SU-DHL-6 (cell line): ENCODE results near the gene NELL1.

Experiments used
- CTCF ChIP-seq: fragments of 200-600 bp; sonication (generic); IDR thresholded peaks from one replicate; pipeline ENCODE4 v1.5.1; 2017; ENCODE audit warnings: antibody characterized with exemption, mild to moderate bottlenecking, low read length, moderate library complexity; ENCODE audit not compliant: insufficient read depth, poor library complexity, severe bottlenecking
- EZH2phosphoT487 ChIP-seq: fragments of 200-600 bp; sonication (generic), shearing (Covaris generic); conservative IDR thresholded peaks from 2 replicates; pipeline ENCODE4 v1.6.1; 2018; ENCODE audit warnings: mild to moderate bottlenecking, antibody characterized with exemption, low read length, moderate library complexity, mixed read lengths

GRCh38 chr11:20824773-20825172 is 155.4 kb downstream of the NELL1 start:
- TF ChIP-seq CTCF (no peak), EZH2phosphoT487 (no peak)
